ENCODE results near the gene CALCR. TPM values are rescaled to one million over a fixed set of nuclear protein-coding genes. Genes with fewer than 3 reads are reported as not detected.

The CALCR gene
- polyA plus RNA-seq, 3 donors: not detected

DNA sequence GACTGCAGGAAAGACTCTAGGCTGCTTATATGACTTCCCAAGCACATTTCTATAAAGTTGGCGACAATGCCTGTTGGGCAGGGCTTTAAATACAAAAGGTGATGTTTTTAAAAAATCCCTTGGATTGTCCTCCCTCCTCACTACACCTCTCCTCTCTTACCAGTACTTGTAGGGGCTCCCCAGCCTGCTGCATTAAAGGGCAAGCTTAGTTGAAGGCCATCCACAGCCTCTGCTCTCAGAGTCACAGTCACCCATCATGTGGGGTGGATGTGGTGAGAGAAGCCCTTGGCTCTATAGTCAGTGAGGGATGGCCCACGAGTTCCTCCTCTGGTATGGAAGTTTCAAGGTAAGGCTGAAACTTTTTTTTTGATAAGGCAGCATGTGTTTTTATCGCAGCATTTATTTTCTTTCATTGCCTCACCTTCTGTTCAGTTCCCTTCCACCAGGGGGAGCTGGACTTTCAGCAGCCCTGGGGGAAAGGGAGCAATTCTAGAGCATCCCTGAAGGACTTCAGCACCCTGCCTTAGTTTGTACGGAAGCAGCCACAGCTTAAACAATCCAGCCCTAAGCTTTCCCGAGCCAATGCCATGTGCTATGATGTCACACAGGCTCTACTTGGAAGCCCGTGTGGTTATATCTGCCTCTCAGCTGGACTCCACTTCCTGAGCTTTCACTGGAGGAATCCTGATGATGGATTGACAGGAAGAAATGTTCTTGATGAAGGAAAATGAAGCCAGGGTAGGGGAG is 131.9 kb downstream of the CALCR start:
- Mint-ChIP-seq H3K4me1 (no peaks in the 10 kb centered on the region), H3K27ac (no peak overlapping the region), H3K4me3 (no peak overlapping the region), H3K9me3 (no peaks in the 10 kb centered on the region), H3K36me3 (no peaks in the 10 kb centered on the region), H3K27me3 (ENCODE audit: low read depth in 3 of 3) (peaks cover 1 to 4% (median 2%) of the 10 kb centered on the region in 3 donors)
- Histone ChIP-seq H3K36me3 (replicated peaks in 1 of 2; ENCODE audit: control insufficient read depth in 1 of 2, insufficient read depth in 2 of 2, low read length in 2 of 2) (no peaks in the 10 kb centered on the region), H4K20me1 (ENCODE audit: insufficient read depth, low read length) (no peaks in the 10 kb centered on the region), H3K27ac (ENCODE audit: low read depth in 1 of 2, low read length in 2 of 2) (no peak overlapping the region), H3K4me2 (replicated peaks; ENCODE audit: extremely low read depth, low read length, poor library complexity, severe bottlenecking) (no peak overlapping the region), H3K27me3 (ENCODE audit: control insufficient read depth in 2 of 2, insufficient read depth in 2 of 2, low read length in 2 of 2) (no peaks in the 10 kb centered on the region), H2AFZ (ENCODE audit: insufficient read depth, low read depth, low read length, poor library complexity, severe bottlenecking) (no peak overlapping the region), H3K4me3 (replicated peaks in 1 of 3; ENCODE audit: low read depth in 2 of 3, low read length in 3 of 3) (no peak overlapping the region), H3K4me1 (ENCODE audit: control insufficient read depth in 1 of 2, insufficient read depth in 2 of 2, low read length in 2 of 2) (no peaks in the 10 kb centered on the region), H3K9ac (ENCODE audit: insufficient read depth, low read length, poor library complexity, severe bottlenecking) (no peak overlapping the region), H3K9me3 (replicated peaks in 1 of 2; ENCODE audit: control insufficient read depth in 1 of 2, insufficient read depth in 1 of 2, low read length in 2 of 2) (no peaks in the 10 kb centered on the region), H3K79me2 (ENCODE audit: insufficient read depth, low read length) (no peaks in the 10 kb centered on the region)
- DNase-seq: peak in 1 of 3 donors; percentile 12
- intact Hi-C loops (cut with micrococcal nuclease): no loop called here
- no CpG with 5 or more reads among the region's 6 CpGs for WGBS (ENCODE audit: insufficient coverage)
- TF ChIP-seq, protein P1, sequence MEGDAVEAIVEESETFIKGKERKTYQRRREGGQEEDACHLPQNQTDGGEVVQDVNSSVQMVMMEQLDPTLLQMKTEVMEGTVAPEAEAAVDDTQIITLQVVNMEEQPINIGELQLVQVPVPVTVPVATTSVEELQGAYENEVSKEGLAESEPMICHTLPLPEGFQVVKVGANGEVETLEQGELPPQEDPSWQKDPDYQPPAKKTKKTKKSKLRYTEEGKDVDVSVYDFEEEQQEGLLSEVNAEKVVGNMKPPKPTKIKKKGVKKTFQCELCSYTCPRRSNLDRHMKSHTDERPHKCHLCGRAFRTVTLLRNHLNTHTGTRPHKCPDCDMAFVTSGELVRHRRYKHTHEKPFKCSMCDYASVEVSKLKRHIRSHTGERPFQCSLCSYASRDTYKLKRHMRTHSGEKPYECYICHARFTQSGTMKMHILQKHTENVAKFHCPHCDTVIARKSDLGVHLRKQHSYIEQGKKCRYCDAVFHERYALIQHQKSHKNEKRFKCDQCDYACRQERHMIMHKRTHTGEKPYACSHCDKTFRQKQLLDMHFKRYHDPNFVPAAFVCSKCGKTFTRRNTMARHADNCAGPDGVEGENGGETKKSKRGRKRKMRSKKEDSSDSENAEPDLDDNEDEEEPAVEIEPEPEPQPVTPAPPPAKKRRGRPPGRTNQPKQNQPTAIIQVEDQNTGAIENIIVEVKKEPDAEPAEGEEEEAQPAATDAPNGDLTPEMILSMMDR (IDR thresholded peaks at IDR 0.05): peak; percentile 80

DNA sequence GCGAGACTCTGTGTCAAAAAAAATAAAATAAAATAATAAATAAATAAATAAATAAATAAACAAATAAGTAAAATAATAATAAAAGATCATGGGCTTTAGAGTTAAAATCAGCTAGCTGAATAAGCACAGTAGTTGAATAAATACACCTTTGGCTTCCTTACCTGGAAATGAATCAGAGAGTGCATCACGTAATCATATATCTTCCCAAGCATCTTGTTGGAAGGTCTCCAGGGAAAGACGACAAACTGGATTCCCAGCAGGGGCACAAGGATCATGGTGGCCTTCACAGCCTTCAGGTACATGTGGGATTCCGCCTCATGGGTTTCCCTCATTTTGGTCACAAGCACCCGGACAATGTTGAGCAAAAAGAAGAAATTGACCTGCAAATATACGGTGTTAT is 138.7 kb downstream of the CALCR start:
- no peaks in the 10 kb centered on the region for H3K4me1 ChIP-seq (ENCODE audit: control insufficient read depth in 1 of 2, insufficient read depth in 2 of 2, low read length in 2 of 2)
- no peak overlapping the region for H3K4me3 ChIP-seq (replicated peaks in 1 of 3; ENCODE audit: low read depth in 2 of 3, low read length in 3 of 3)
- H3K4me3 Mint-ChIP-seq: no peak overlapping the region
- H3K9me3 Mint-ChIP-seq: no peaks in the 10 kb centered on the region
- H3K9ac ChIP-seq (ENCODE audit: insufficient read depth, low read length, poor library complexity, severe bottlenecking): no peak overlapping the region
- 95% methylated on average over 3 of the region's 6 CpGs for WGBS (ENCODE audit: insufficient coverage)
- no peak overlapping the region for H2AFZ ChIP-seq (ENCODE audit: insufficient read depth, low read depth, low read length, poor library complexity, severe bottlenecking)
- no peaks in the 10 kb centered on the region for H3K4me1 Mint-ChIP-seq
- no peaks in the 10 kb centered on the region for H3K27me3 ChIP-seq (ENCODE audit: control insufficient read depth in 2 of 2, insufficient read depth in 2 of 2, low read length in 2 of 2)
- intact Hi-C loops (cut with micrococcal nuclease): no loop called here
- H3K27ac Mint-ChIP-seq: no peak overlapping the region
- H3K4me2 ChIP-seq (replicated peaks; ENCODE audit: extremely low read depth, low read length, poor library complexity, severe bottlenecking): no peak overlapping the region
- H3K36me3 Mint-ChIP-seq: no peaks in the 10 kb centered on the region
- H3K27ac ChIP-seq (ENCODE audit: low read depth in 1 of 2, low read length in 2 of 2): no peak overlapping the region
- H3K9me3 ChIP-seq (replicated peaks in 1 of 2; ENCODE audit: control insufficient read depth in 1 of 2, insufficient read depth in 1 of 2, low read length in 2 of 2): no peaks in the 10 kb centered on the region
- peaks cover 0 to 4% (median 0%) of the 10 kb centered on the region in 3 donors for H3K27me3 Mint-ChIP-seq (ENCODE audit: low read depth in 3 of 3)
- TF ChIP-seq, protein P1 (IDR thresholded peaks at IDR 0.05): no peak
- no peaks in the 10 kb centered on the region for H4K20me1 ChIP-seq (ENCODE audit: insufficient read depth, low read length)
- no peak for DNase-seq
- no peaks in the 10 kb centered on the region for H3K79me2 ChIP-seq (ENCODE audit: insufficient read depth, low read length)
- no peaks in the 10 kb centered on the region for H3K36me3 ChIP-seq (replicated peaks in 1 of 2; ENCODE audit: control insufficient read depth in 1 of 2, insufficient read depth in 2 of 2, low read length in 2 of 2)

All from CD14-positive monocyte (primary cell).